Breast epithelium (tissue), 4 donors: ENCODE measurements around the gene ARHGEF7. TPM values are rescaled to one million over a fixed set of nuclear protein-coding genes. Genes with fewer than 3 reads are reported as not detected.
A peak's percentile ranks its signal among the peaks of the same experiment; 100 is the strongest.

ENCODE experiments used
- DNase-seq, 2 donors: peaks; one replicate each; pipeline ENCODE4 v3.0.0-alpha.2; 2019; ENCODE audit warnings: low spot score in 2 of 2
- H3K27ac ChIP-seq, 2 donors: fragments of 200-600 bp; sonication (generic) in 1 of 2; one replicate each; pipeline ENCODE4 v1.5.1; 2016 to 2019; ENCODE audit warnings: mild to moderate bottlenecking in 1 of 2
- H3K27me3 ChIP-seq, 2 donors: fragments of 200-600 bp; sonication (generic) in 1 of 2; one replicate each; pipeline versions ENCODE4 v1.5.1 to v1.6.0; 2017 to 2019; ENCODE audit warnings: control low read depth in 1 of 2, mild to moderate bottlenecking in 1 of 2
- H3K36me3 ChIP-seq: fragments of 200-600 bp; one replicate; pipeline ENCODE4 v1.5.1; 2019
- H3K4me1 ChIP-seq, 2 donors: fragments of 200-600 bp; sonication (generic); one replicate each; pipeline ENCODE4 v1.5.1; 2016 to 2019; ENCODE audit warnings: control low read depth in 1 of 2
- H3K4me3 ChIP-seq, 3 donors: fragments of 200-600 bp; sonication (generic); 1 replicate in 2 of 3; 2 replicates in 1 of 3; pipeline ENCODE4 v1.5.1; 2016 to 2019; ENCODE audit warnings: mild to moderate bottlenecking in 3 of 3, moderate library complexity in 2 of 3
- H3K9me3 ChIP-seq, 2 donors: fragments of 200-600 bp; sonication (generic) in 1 of 2; one replicate each; pipeline ENCODE4 v1.5.1; 2016 to 2019; ENCODE audit warnings: control low read depth in 1 of 2
- CTCF ChIP-seq, 3 donors: fragments of 450-650 bp; IDR thresholded peaks; one replicate each; pipeline ENCODE4 v1.5.1; 2016 to 2017; ENCODE audit warnings: antibody characterized with exemption in 3 of 3, mild to moderate bottlenecking in 3 of 3, moderate library complexity in 3 of 3
- POLR2A ChIP-seq: fragments of 450-650 bp; IDR thresholded peaks from one replicate; pipeline ENCODE4 v1.6.1; 2016; ENCODE audit warnings: antibody characterized with exemption, mild to moderate bottlenecking, moderate library complexity
- POLR2AphosphoS5 ChIP-seq, 3 donors: sonication (generic); formaldehyde crosslinking; IDR thresholded peaks; one replicate each; pipeline ENCODE4 v1.6.1; 2017; ENCODE audit warnings: antibody characterized with exemption in 3 of 3
- intact Hi-C: fragments of 100-400 bp; cut with DNase I; formaldehyde crosslinking; loops from one replicate; pipeline ENCODE4 v1.15.1; 2023; ENCODE audit warnings: low total_unique reads
- total RNA-seq, 3 donors: library from RNA; depleted of rRNA; stranded (reverse); fragments of >200 nt; gene quantifications; one replicate each; pipeline ENCODE4 v1.1.0, GENCODE V29; 2016

Gene ARHGEF7
- total RNA-seq, 3 donors from 2014 or later, result 79.6 to 92.0 (median 85.5) TPM

GRCh38 chr13:111209613-111210012, 94.5 kb downstream of the ARHGEF7 start:
- Histone ChIP-seq H3K9me3 (no peaks in the 10 kb centered on the region), H3K36me3 (no peaks in the 10 kb centered on the region), H3K4me1 (peaks cover 0 to 3% of the 10 kb centered on the region in 2 donors), H3K4me3 (no peak overlapping the region), H3K27me3 (no peaks in the 10 kb centered on the region), H3K27ac (no peak overlapping the region)
- intact Hi-C loops, result no loop called here
- no peak for DNase-seq
- TF ChIP-seq POLR2A (no peak), CTCF (IDR thresholded peaks at IDR 0.05) (no peak), POLR2AphosphoS5 (IDR thresholded peaks at IDR 0.05) (no peak)

GRCh38 chr13:111210091-111210490, 95.0 kb downstream of the ARHGEF7 start:
- intact Hi-C loops, result no loop called here
- no peaks in the 10 kb centered on the region for H3K4me1 ChIP-seq
- H3K27ac ChIP-seq, result no peak overlapping the region
- DNase-seq, result no peak
- TF ChIP-seq CTCF (IDR thresholded peaks at IDR 0.05) (no peak), POLR2A (no peak), POLR2AphosphoS5 (IDR thresholded peaks at IDR 0.05) (no peak)
- no peaks in the 10 kb centered on the region for H3K9me3 ChIP-seq
- no peak overlapping the region for H3K4me3 ChIP-seq
- H3K27me3 ChIP-seq, result no peaks in the 10 kb centered on the region
- no peaks in the 10 kb centered on the region for H3K36me3 ChIP-seq

GRCh38 chr13:111210544-111211469, 95.7 kb downstream of the ARHGEF7 start:
- Histone ChIP-seq H3K4me1 (no peaks in the 10 kb centered on the region), H3K4me3 (peak overlapping the region in 1 of 3 donors; percentile 10)

GRCh38 chr13:111211789-111212516, 96.8 kb downstream of the ARHGEF7 start:
- no peak for DNase-seq
- intact Hi-C loops, result no loop called here
- no peak overlapping the region for H3K27ac ChIP-seq
- no peaks in the 10 kb centered on the region for H3K9me3 ChIP-seq
- no peaks in the 10 kb centered on the region for H3K36me3 ChIP-seq
- H3K4me3 ChIP-seq, result no peak overlapping the region
- H3K4me1 ChIP-seq, result no peaks in the 10 kb centered on the region
- no peaks in the 10 kb centered on the region for H3K27me3 ChIP-seq
- TF ChIP-seq POLR2A, result no peak
- no peak for TF ChIP-seq CTCF (IDR thresholded peaks at IDR 0.05)
- no peak for TF ChIP-seq POLR2AphosphoS5 (IDR thresholded peaks at IDR 0.05)

More at GRCh38 chr13:111210544-111211469, 95.7 kb downstream of the ARHGEF7 start:
- H3K27me3 ChIP-seq, result no peaks in the 10 kb centered on the region
- H3K9me3 ChIP-seq, result no peaks in the 10 kb centered on the region
- no peaks in the 10 kb centered on the region for H3K36me3 ChIP-seq
- peak overlapping the region in 1 of 2 donors; percentile 30 for H3K27ac ChIP-seq
- intact Hi-C loops, result no loop called here
- no peak for DNase-seq
- TF ChIP-seq POLR2A (no peak), CTCF (IDR thresholded peaks at IDR 0.05) (no peak), POLR2AphosphoS5 (IDR thresholded peaks at IDR 0.05) (no peak)

- no peaks in the 10 kb centered on the region for H3K9me3 ChIP-seq
- no peak overlapping the region for H3K4me3 ChIP-seq
- intact Hi-C loops, result no loop called here
- DNase-seq, result no peak
- no peaks in the 10 kb centered on the region for H3K27me3 ChIP-seq
- H3K36me3 ChIP-seq, result no peaks in the 10 kb centered on the region
- TF ChIP-seq POLR2A (no peak), CTCF (IDR thresholded peaks at IDR 0.05) (no peak), POLR2AphosphoS5 (IDR thresholded peaks at IDR 0.05) (no peak)
- H3K27ac ChIP-seq, result no peak overlapping the region
- no peaks in the 10 kb centered on the region for H3K4me1 ChIP-seq
Measured at GRCh38 chr13:111212517-111212873, 97.4 kb downstream of the ARHGEF7 start.
